NCI-H2107 (cell line): ENCODE results near the gene ITPR3.

Source experiments
- DNase-seq: peaks from one replicate; lab custom pipeline; 2025; lab: John Stamatoyannopoulos, UW

The ITPR3 gene

DNA sequence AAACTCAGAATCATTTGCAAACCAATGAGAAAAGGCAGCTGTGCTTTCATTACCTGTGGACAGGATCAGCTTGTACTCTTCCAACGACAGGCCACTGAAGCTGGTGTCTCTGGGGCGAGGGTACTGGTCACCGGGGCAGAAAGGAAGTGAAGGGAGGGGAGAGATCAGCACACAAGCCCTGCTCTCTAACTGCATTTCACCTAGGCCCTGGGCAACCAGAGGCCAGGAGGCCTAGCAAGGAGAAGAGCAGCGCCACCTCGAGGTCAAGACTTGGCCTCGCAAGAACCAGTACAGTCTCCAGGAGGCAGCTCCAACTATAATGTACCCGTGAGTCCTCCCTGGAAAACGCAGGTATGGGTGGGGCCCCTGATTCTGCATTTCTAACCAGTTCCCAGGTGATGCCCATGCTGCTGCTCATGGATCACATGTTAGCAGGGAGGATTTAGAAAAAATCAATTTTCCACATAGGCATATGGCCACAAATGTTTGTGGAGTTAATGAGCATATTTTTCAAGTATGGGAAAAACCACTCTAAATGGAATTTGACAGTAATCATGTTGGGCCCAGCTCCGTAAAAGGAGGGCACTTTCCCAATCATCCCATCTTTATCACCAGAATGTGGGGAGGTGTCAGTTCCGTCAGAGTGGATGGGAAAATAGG lies 79.4 kb downstream of the ITPR3 start:
- DNase-seq, result no peak

- DNase-seq, result no peak
These were observed 81.3 kb downstream of the ITPR3 start for GRCh38 chr6:33702345-33702977.

- DNase-seq, result no peak
These were observed 83.3 kb downstream of the ITPR3 start for GRCh38 chr6:33704215-33705066.

GRCh38 chr6:33705268-33705885 lies 84.3 kb downstream of the ITPR3 start:
- no peak for DNase-seq

DNA sequence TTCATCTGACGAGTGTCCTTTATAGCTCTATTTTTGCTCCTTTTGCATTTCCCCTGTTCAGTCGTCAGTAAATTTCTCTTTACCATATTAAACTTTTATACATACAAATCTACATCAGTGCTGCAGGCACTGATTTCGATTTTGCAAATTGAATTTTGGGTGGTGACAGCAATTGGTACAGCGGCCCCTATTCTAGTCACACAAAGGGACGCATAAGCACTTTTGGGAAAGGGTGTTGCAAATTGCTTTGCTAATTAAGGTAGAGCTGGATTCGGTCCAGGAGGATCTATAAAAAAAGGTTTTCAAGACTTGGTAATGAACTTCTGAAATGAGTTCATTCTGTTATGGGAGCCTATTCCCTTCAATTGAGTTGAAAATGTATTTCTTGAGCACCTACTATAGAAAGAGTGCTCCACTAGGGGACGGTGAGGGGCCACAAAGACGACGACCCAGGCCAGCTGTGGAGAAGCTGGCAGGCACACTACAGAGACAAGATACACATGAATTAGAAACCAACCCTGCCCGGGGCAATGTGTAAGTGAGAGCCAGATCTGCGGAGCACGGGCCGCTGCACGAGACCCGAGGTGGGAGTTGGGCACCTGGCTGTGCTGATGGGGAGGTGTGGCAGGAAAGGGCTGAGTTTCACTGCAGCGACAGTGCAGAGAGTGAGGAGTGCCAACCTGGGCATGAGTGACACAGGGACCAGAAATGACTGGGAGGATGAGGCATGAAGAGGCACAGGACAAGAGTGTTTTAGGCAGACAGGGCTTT lies 85.0 kb downstream of the ITPR3 start:
- DNase-seq, result no peak

DNA sequence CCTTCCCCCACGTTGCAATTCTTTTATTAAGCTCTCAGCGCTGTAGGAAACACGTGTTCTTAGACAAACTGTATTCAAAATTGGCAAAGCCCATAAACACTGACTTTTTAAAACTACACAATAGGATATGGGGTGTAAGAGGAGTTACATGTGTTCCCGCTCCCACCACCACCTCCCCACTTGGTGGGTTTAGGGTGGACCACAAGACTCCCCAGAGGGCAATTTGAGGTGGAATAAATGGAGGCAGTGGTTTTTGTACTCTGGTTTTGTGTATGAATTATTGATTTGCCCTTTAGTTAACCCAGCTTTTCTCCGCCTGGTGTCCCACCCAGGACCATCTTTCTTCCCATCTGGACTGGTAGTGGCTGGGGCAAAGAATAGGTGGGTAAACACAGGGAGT lies 86.6 kb downstream of the ITPR3 start:
- DNase-seq, result peak; percentile 27

GRCh38 chr6:33708516-33709204 lies 87.5 kb downstream of the ITPR3 start:
- DNase-seq, result no peak

DNA sequence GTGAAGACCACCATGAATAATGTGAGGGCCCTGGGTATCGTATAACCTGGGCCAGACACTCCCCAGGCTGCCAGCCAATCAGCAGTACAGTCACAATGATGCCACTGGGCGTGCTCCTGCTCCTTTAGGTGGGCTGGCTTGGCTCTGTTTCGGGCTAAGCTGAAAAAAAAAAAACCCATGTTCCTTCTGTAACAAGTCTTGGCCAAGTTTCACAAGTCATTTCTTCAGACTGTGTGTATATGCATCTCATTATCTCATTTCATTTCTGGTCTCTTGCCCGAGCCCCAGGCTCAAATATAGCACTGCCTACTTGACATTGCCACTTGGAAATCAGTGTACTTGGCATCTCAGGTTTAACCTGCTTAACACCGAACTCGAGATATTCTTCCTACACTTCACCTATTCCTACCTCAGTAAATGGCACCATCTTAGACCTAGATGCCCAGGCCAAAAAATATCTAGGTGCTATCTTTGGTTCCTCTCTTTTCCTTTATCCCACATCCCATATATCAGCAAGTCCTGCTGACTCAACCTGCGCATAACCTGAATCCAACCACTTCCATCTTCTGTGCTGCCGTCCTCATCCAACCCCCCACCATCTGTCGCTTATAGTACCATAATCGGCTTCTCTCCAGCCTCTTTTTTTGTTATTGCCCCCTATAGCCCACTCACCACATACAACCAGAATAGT lies 88.6 kb downstream of the ITPR3 start:
- DNase-seq, result no peak

- DNase-seq, result no peak
These were observed 89.4 kb downstream of the ITPR3 start for GRCh38 chr6:33710296-33711121.

- peak; percentile 94 for DNase-seq
These were observed 90.3 kb downstream of the ITPR3 start, which contains the start of gene UQCC2 for GRCh38 chr6:33711140-33712129. UQCC2 (minus strand) TSS chr6:33711700; CDS start chr6:33711686, 14 bp downstream.

DNA sequence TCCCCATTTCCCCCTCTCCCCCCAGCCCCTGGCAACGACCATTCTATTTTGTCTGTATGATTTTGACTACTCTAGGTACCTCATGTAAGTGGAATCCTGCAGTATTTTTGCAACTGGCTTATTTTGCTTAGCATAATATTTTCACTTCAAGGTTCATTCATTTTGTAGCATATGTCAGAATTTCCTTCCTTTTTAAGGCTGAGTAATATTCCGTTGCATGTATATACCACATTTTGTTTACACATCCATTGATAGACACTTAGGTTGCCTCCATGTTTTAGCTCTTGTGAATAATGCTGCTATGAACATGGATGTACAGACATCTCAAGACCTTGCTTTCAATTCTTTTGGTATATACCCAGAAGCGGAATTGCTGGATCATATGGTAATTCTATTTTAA lies 91.8 kb downstream of the ITPR3 start:
- DNase-seq, result no peak

- DNase-seq, result no peak
These were observed 92.7 kb downstream of the ITPR3 start for GRCh38 chr6:33713786-33714185.

DNA sequence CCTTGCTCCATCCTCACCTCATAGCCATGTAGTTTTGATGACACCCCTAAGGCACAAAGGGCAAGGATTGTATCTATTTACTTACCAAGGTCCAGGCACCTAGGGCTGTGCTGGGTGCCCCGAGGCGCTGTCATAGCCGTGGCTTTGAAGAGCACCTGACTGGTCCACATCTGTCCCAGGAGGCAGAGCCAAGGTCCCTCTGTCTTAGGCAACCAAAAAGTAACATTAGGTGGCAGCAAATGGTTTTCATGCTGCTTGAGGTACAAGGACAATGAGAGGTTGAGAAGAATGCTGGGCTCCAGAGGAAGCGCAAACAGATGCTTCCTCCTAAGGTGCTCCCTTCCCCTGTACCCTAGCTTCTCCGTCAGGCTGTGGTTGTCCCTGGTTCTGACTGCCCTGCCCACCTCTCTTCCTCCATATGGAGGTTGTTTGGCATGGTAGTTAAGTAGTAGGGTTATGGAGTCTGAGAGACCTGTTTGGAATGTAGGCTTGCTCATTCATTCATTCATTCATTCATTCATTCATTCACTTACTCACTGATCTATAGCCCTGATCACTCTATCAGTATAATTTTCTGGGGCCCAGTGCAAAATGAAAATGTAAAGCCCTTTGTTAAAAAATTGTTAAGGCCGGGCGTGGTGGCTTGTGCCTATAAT lies 93.4 kb downstream of the ITPR3 start:
- no peak for DNase-seq

GRCh38 chr6:33716379-33716778 lies 95.3 kb downstream of the ITPR3 start:
- no peak for DNase-seq

GRCh38 chr6:33716890-33717632 lies 95.9 kb downstream of the ITPR3 start:
- no peak for DNase-seq

DNA sequence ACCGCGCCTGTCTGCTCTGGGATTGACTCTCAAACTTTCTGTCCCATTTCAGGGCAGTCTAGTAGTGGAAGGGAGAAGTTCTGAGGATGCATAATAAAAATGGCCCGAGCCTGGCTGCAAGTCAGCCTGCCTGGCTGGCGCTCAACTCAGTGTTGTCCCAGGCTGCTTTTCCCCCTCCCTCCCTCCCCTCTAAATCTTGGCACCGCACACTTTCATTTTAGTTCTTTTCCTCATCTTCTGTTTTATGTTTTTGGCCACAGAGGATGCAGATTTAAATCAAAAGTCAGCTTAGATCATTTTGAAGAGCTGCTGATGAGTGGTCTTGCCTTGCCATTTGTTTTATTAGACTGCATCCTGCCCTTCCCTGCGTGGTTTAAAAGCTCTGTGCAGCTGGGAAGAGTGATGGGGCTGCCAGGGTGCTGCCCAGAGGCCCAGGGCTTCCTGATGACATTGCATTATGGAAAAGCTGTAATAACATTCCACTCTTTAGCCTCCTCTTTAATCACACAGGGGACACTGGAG lies 96.9 kb downstream of the ITPR3 start:
- DNase-seq, result no peak

GRCh38 chr6:33718713-33719112 lies 97.6 kb downstream of the ITPR3 start:
- DNase-seq, result no peak
